ES-I3 (cell line): Measurements from ENCODE around the gene APOB.

Experiments used
- H3K36me3 ChIP-seq: 2 replicates; pipeline ENCODE4 v1.6.1; 2013; ENCODE audit warnings: mild to moderate bottlenecking, low read length, control low read depth, moderate library complexity; ENCODE audit not compliant: insufficient read depth
- H3K4me1 ChIP-seq: 2 replicates; pipeline ENCODE4 v1.6.1; 2013; ENCODE audit warnings: mild to moderate bottlenecking, control low read depth, low read length; ENCODE audit not compliant: insufficient read depth
- H3K9ac ChIP-seq: 2 replicates; pipeline ENCODE4 v1.6.1; 2013; ENCODE audit warnings: low read depth, mild to moderate bottlenecking, low read length, moderate library complexity
- H3K9me3 ChIP-seq: 2 replicates; pipeline ENCODE4 v1.6.1; 2013; ENCODE audit warnings: mild to moderate bottlenecking, low read length, moderate library complexity; ENCODE audit not compliant: control insufficient read depth, insufficient read depth

APOB gene

DNA sequence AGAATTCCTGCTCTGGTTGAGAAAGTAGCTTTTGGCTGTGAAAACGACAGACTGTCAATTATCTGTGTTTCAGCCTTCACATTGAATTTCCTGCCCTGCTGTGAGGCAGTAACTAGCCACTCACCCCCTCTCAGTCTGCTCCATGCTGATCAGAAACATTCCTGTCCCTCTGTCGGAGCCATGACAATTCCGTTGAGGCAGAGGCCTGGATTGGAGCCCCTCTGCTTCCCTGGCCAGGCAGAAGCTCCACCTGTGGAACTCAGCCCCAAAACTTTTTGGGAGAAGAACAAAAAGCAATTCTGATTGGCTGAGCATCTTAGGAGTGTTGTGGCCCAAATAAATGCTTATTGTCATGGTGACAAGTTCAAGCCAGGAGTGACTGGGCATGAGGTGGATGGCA, 60.0 kb downstream of the APOB start:
- Histone ChIP-seq H3K9ac (no peak overlapping the region), H3K4me1 (no peaks in the 10 kb centered on the region), H3K9me3 (no peaks in the 10 kb centered on the region), H3K36me3 (no peaks in the 10 kb centered on the region)

DNA sequence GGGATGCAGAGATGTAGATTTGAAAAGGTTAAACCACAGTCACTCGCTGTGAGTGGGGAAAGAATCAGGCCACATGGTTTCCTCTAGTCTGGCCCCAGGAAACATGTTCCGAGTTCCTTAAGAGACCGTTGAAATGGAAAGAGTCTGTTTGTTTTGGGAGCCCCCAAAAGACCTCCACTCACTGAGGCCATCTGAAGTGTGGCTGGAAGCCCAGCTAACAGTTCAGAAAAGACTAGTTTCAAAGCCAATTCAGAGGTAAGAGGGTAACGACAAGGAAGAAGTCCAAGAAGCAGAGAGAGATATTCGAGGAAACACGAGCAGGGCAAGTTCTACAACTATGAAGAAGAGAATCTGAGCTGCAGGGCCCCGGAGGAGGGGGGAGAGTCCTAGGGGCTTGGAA, 61.0 kb downstream of the APOB start:
- no peak overlapping the region for H3K9ac ChIP-seq
- H3K9me3 ChIP-seq: no peaks in the 10 kb centered on the region
- H3K36me3 ChIP-seq: no peaks in the 10 kb centered on the region
- H3K4me1 ChIP-seq: no peaks in the 10 kb centered on the region

GRCh38 chr2:20977520-20978180, 66.2 kb downstream of the APOB start:
- Histone ChIP-seq H3K4me1 (no peaks in the 10 kb centered on the region), H3K36me3 (no peaks in the 10 kb centered on the region), H3K9me3 (no peaks in the 10 kb centered on the region), H3K9ac (no peak overlapping the region)

DNA sequence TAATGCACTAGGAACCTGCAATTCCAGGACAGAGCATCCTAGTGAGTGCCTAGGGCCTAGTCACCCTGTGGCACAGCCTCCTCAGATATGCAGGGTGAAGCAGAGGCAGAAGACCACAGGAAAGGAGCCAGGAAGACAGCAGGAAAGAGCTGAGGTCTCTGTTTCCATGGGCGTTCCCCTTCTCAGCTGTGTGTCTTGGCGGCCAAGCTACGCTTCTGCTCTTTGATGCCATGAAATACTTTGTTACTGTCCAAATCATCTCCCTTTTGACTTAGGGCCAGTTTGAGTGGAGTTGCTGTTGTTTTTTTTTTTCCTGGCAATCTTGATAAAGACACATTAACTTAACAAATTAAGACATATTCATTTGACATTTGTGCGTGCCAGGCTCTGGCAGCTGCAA, 67.3 kb downstream of the APOB start:
- no peak overlapping the region for H3K9ac ChIP-seq
- no peaks in the 10 kb centered on the region for H3K9me3 ChIP-seq
- H3K4me1 ChIP-seq: no peaks in the 10 kb centered on the region
- H3K36me3 ChIP-seq: no peaks in the 10 kb centered on the region

DNA sequence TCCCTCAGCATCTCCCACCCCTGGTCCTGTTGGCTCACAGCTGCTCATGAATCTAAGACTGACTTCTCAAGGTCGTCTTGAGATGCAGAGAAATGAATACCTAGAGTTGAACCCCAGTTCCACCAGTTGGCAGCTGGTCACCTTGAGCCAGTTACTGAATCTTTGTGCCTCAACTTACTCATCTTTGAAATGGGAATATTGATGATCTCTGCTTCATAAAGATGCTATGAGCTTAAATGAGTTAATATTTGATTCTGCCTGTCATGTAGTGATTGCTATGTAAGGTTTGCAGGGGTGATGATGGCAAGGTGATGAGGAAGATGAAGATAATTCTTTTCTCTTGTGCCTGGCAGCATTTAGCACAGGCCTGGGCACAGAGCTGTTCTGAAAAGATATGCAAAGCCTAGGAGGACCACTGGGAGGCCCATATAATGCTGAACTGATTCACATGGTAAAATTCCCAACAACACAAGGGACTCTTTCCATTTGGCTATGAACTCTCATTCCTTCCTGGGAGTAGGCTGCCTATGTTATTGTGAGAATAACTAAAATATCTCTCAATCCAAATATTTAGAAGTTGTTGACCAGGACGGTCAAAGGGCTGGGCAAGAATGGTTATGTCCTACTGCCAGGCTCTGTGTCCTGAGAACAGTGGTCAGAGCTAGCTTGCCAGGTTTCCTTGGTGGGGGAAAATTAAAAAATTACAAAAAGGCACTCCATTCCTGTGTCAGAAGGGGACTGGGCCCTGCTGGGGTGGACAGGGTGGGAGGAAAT, 70.9 kb downstream of the APOB start:
- H3K4me1 ChIP-seq: no peaks in the 10 kb centered on the region
- H3K9ac ChIP-seq: no peak overlapping the region
- no peaks in the 10 kb centered on the region for H3K36me3 ChIP-seq
- no peaks in the 10 kb centered on the region for H3K9me3 ChIP-seq

DNA sequence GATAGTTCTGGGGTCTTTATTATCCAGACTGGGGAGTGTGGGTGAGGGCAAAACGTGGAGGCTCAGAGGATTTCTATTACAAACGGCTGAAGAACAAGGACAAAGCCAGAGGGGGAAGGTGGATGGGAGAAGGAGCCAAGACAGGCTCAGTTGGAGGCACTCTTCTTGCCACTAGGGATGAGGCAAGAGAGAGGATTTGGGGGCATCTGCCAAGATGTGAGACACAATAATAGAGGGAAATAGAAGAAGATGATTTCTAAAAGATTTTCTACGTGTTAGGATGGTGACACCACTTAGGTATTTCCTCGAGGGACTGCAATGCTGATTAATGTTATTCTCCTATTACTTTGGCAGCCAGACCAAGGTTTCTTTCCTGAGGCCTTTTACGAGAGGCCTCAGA, 71.8 kb downstream of the APOB start:
- Histone ChIP-seq H3K36me3 (no peaks in the 10 kb centered on the region), H3K9me3 (no peaks in the 10 kb centered on the region), H3K9ac (no peak overlapping the region), H3K4me1 (no peaks in the 10 kb centered on the region)

- H3K9ac ChIP-seq: no peak overlapping the region
- H3K4me1 ChIP-seq: no peaks in the 10 kb centered on the region
- H3K36me3 ChIP-seq: no peaks in the 10 kb centered on the region
- no peaks in the 10 kb centered on the region for H3K9me3 ChIP-seq
Observed at GRCh38 chr2:20970068-20970467, 73.8 kb downstream of the APOB start.

GRCh38 chr2:20966061-20966595, 77.7 kb downstream of the APOB start:
- H3K4me1 ChIP-seq: no peaks in the 10 kb centered on the region
- no peaks in the 10 kb centered on the region for H3K36me3 ChIP-seq
- H3K9ac ChIP-seq: no peak overlapping the region
- H3K9me3 ChIP-seq: no peaks in the 10 kb centered on the region

GRCh38 chr2:20965221-20965620, 78.7 kb downstream of the APOB start:
- Histone ChIP-seq H3K4me1 (no peaks in the 10 kb centered on the region), H3K9me3 (no peaks in the 10 kb centered on the region), H3K9ac (no peak overlapping the region), H3K36me3 (no peaks in the 10 kb centered on the region)

- no peak overlapping the region for H3K9ac ChIP-seq
- no peaks in the 10 kb centered on the region for H3K4me1 ChIP-seq
- H3K36me3 ChIP-seq: no peaks in the 10 kb centered on the region
- no peaks in the 10 kb centered on the region for H3K9me3 ChIP-seq
Observed at GRCh38 chr2:20963867-20964266, 80.0 kb downstream of the APOB start.

- no peak overlapping the region for H3K9ac ChIP-seq
- H3K36me3 ChIP-seq: no peaks in the 10 kb centered on the region
- no peaks in the 10 kb centered on the region for H3K4me1 ChIP-seq
- no peaks in the 10 kb centered on the region for H3K9me3 ChIP-seq
Observed at GRCh38 chr2:20962939-20963557, 80.8 kb downstream of the APOB start.

DNA sequence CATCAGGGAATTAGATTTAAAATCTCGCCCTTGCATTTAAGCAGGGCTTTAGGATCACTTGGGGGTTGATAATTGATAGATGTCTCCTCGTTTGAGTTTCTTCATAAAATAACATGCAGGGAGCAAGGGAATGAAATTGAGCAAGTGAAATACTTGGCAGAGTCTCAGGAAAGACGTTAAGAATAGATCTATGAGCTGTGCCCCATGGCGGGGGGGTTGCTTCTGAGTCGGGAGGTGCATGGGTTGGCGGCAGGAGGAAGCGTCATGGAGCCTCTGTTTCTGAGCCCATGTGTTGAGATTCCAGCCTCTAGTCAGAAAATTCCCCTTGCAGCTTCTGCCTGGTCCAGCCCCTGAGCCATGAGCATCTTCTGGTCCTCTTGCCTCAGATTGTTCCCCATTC, 82.0 kb downstream of the APOB start:
- H3K9ac ChIP-seq: no peak overlapping the region
- no peaks in the 10 kb centered on the region for H3K36me3 ChIP-seq
- no peaks in the 10 kb centered on the region for H3K4me1 ChIP-seq

DNA sequence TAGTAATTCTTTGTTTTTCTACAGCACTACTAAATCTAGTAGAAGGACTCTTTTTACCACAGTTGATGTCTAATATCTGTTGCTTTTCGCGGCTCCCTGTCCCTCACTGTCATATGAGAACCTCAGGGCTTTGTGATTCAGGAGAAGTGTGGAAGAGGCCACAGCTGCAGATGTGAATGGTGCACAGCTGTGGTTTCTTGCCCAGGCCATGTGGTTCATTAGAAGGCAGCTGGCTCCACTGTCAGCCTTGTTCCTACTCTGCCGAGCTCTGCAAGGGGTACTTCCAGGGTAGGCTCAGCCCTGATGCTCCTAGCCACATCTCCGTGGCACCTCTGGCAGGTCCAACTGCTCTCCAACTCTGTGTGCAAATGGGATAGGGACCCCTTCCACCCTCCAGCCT, 83.9 kb downstream of the APOB start:
- no peaks in the 10 kb centered on the region for H3K36me3 ChIP-seq
- no peaks in the 10 kb centered on the region for H3K9me3 ChIP-seq
- H3K4me1 ChIP-seq: no peaks in the 10 kb centered on the region
- H3K9ac ChIP-seq: no peak overlapping the region

More for the DNA sequence above, 82.0 kb downstream of the APOB start:
- H3K9me3 ChIP-seq: no peaks in the 10 kb centered on the region

DNA sequence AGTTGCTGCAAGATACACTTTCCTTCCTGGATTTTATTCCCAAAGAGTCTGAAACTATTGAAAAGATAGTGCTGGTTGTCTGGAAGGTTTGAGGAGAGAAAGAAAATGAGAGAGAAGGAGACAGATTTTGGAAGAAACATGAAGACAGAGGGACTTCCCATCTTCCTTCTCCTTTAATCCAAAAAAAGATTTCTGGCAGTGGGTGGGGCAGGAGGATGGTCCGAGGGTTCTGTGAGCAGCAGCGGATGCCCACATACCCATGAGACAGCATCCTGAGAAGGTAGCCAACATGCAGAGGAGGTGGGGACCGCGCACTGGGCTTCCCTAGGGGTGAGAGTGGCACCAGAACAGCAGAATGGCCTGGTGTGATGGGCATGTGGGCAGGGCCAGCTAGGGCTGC, 84.6 kb downstream of the APOB start:
- Histone ChIP-seq H3K4me1 (no peaks in the 10 kb centered on the region), H3K9ac (no peak overlapping the region), H3K9me3 (no peaks in the 10 kb centered on the region), H3K36me3 (no peaks in the 10 kb centered on the region)
